ENCODE data around the gene CXCL13. TPM values are rescaled to one million over a fixed set of nuclear protein-coding genes. Genes with fewer than 3 reads are reported as not detected.
"Not testable (repeated sequence)": the region's sequence is repeated elsewhere in the genome, so short reads cannot be mapped to it uniquely, and the experiment has no call there.

Gene CXCL13
- total and polyA plus RNA-seq, 2 experiments from 2014 or later: not detected

GRCh38 chr4:77566148-77566547 is 39.5 kb upstream of the CXCL13 start:
- no peaks in the 10 kb centered on the region for H3K4me1 ChIP-seq (ENCODE audit: insufficient read depth)
- no peak for TF ChIP-seq EZH2phosphoT487 (IDR thresholded peaks at IDR 0.05; ENCODE audit: insufficient read depth, low read depth)
- no peak for TF ChIP-seq EZH2 (IDR thresholded peaks at IDR 0.05; ENCODE audit: insufficient read depth, poor library complexity, severe bottlenecking)
- no peak overlapping the region for H3K4me3 ChIP-seq
- no peaks in the 10 kb centered on the region for H3K9me3 ChIP-seq (ENCODE audit: low read depth)
- no peak overlapping the region for H3K9ac ChIP-seq
- no peaks in the 10 kb centered on the region for H3K9me2 ChIP-seq (ENCODE audit: insufficient read depth)
- no peak overlapping the region for H3K27ac ChIP-seq
- H3K27me3 ChIP-seq (replicated peaks; ENCODE audit: insufficient read depth): peaks cover 61% of the 10 kb centered on the region
- H4K20me1 ChIP-seq (ENCODE audit: insufficient read depth): no peaks in the 10 kb centered on the region
- H3K4me2 ChIP-seq (ENCODE audit: unreplicated experiment): no peak overlapping the region
- DNase-seq: no peak
- H3K79me2 ChIP-seq (ENCODE audit: insufficient read depth): no peaks in the 10 kb centered on the region
- no peaks in the 10 kb centered on the region for H3K36me3 ChIP-seq (ENCODE audit: low read depth)
- WGBS, 2 experiments (ENCODE audit: low coverage in 1 of 2, low lambda C conversion rate in 2 of 2, missing lambda C conversion rate in 2 of 2): 30 to 42% methylated on average over 3 of the region's 3 CpGs
- in situ Hi-C loops (cut with MboI): no loop called here
- no peak overlapping the region for H2AFZ ChIP-seq
- no peaks in the 10 kb centered on the region for H3F3A ChIP-seq (ENCODE audit: insufficient read depth)

DNA sequence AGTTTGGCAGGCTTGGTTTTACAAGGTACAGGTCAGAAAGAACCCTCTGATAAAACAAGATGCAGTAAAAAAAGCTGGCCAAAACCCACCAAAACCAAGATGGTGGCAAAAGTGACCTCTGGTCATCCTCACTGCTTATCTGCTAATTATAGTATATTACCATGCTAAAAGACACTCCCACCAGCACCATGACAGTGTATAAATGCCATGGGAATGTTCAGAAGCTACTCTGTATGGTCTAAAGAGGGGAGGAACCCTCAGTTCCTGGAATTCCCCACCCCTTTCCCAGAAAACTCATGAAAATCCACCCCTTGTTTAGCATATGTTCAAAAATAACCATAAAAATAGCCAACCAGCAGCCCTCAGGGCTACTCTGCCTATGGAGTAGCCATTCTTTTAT is 38.1 kb upstream of the CXCL13 start:
- Histone ChIP-seq H3K9ac (no peak overlapping the region), H4K20me1 (ENCODE audit: insufficient read depth) (no peaks in the 10 kb centered on the region), H3K27ac (no peak overlapping the region), H3K9me2 (ENCODE audit: insufficient read depth) (no peaks in the 10 kb centered on the region), H3F3A (ENCODE audit: insufficient read depth) (no peaks in the 10 kb centered on the region), H3K4me1 (ENCODE audit: insufficient read depth) (no peaks in the 10 kb centered on the region), H3K27me3 (replicated peaks; ENCODE audit: insufficient read depth) (peaks cover 61% of the 10 kb centered on the region), H3K4me3 (no peak overlapping the region), H2AFZ (no peak overlapping the region), H3K36me3 (ENCODE audit: low read depth) (no peaks in the 10 kb centered on the region), H3K79me2 (ENCODE audit: insufficient read depth) (no peaks in the 10 kb centered on the region), H3K4me2 (ENCODE audit: unreplicated experiment) (no peak overlapping the region), H3K9me3 (ENCODE audit: low read depth) (no peaks in the 10 kb centered on the region)
- DNase-seq: no peak
- TF ChIP-seq EZH2phosphoT487 (IDR thresholded peaks at IDR 0.05; ENCODE audit: insufficient read depth, low read depth) (no peak), EZH2 (IDR thresholded peaks at IDR 0.05; ENCODE audit: insufficient read depth, poor library complexity, severe bottlenecking) (no peak)
- in situ Hi-C loops (cut with MboI): no loop called here

DNA sequence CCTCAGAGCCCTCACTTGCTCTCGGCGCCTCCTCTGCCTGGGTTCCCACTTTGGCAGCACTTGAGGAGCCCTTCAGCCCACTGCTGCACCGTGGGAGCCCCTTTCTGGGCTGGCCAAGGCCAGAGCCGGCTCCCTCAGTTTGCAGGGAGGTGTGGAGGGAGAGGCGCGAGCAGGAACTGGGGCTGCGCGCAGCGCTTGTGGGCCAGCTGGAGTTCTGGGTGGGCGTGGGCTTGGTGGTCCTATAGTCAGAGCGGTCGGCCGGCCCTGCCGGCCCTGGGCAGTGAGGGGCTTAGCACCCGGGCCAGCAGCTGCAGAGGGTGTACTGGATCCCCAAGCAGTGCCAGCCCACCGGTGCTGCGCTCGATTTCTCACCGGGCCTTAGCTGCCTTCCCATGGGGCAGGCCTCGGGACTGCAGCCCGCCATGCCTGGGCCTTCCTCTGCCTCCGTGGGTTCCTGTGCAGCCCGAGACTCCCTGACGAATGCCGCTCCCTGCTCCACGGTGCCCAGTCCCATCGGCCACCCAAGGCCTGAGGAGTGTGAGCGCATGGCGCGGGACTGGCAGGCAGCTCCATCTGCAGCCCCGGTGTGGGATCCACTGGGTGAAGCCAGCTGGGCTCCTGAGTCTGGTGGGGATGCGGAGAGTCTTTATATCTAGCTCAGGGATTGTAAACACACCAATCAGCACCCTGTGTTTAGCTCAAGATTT is 35.0 kb upstream of the CXCL13 start:
- in situ Hi-C loops (cut with MboI): not testable (repeated sequence)

GRCh38 chr4:77576351-77576750 is 29.3 kb upstream of the CXCL13 start:
- H3K4me1 ChIP-seq (ENCODE audit: insufficient read depth): peaks cover 16% of the 10 kb centered on the region
- no peak overlapping the region for H3K27ac ChIP-seq
- no peak overlapping the region for H3K9ac ChIP-seq
- H3K79me2 ChIP-seq (ENCODE audit: insufficient read depth): no peaks in the 10 kb centered on the region
- H2AFZ ChIP-seq: no peak overlapping the region
- H3K4me3 ChIP-seq: no peak overlapping the region
- H3K9me2 ChIP-seq (ENCODE audit: insufficient read depth): no peaks in the 10 kb centered on the region
- no peaks in the 10 kb centered on the region for H3K9me3 ChIP-seq (ENCODE audit: low read depth)
- H3K36me3 ChIP-seq (ENCODE audit: low read depth): no peaks in the 10 kb centered on the region
- in situ Hi-C loops (cut with MboI): no loop called here
- no peak for DNase-seq
- no peak overlapping the region for H3K4me2 ChIP-seq (ENCODE audit: unreplicated experiment)
- no peak for TF ChIP-seq EZH2phosphoT487 (IDR thresholded peaks at IDR 0.05; ENCODE audit: insufficient read depth, low read depth)
- no peak for TF ChIP-seq EZH2 (IDR thresholded peaks at IDR 0.05; ENCODE audit: insufficient read depth, poor library complexity, severe bottlenecking)
- no peaks in the 10 kb centered on the region for H4K20me1 ChIP-seq (ENCODE audit: insufficient read depth)
- peaks cover 21% of the 10 kb centered on the region for H3F3A ChIP-seq (ENCODE audit: insufficient read depth)
- no peaks in the 10 kb centered on the region; the same call in 1 of the 2 replicates for H3K27me3 ChIP-seq (replicated peaks; ENCODE audit: insufficient read depth)

More for the DNA sequence above, 35.0 kb upstream of the CXCL13 start:
- H3K4me2 ChIP-seq (ENCODE audit: unreplicated experiment); H3K9me3 ChIP-seq (ENCODE audit: low read depth); H3F3A ChIP-seq (ENCODE audit: insufficient read depth); H3K4me3 ChIP-seq; H2AFZ ChIP-seq; H3K36me3 ChIP-seq (ENCODE audit: low read depth); H3K9me2 ChIP-seq (ENCODE audit: insufficient read depth); H3K27ac ChIP-seq; DNase-seq; H3K9ac ChIP-seq; H4K20me1 ChIP-seq (ENCODE audit: insufficient read depth); H3K79me2 ChIP-seq (ENCODE audit: insufficient read depth); H3K4me1 ChIP-seq (ENCODE audit: insufficient read depth): not testable (repeated sequence)
- 72 to 76% methylated on average over 22 to 31 of the region's 32 CpGs for WGBS, 2 experiments (ENCODE audit: low coverage in 1 of 2, low lambda C conversion rate in 2 of 2, missing lambda C conversion rate in 2 of 2)
- H3K27me3 ChIP-seq (replicated peaks; ENCODE audit: insufficient read depth): peaks cover 37% of the 10 kb centered on the region

DNA sequence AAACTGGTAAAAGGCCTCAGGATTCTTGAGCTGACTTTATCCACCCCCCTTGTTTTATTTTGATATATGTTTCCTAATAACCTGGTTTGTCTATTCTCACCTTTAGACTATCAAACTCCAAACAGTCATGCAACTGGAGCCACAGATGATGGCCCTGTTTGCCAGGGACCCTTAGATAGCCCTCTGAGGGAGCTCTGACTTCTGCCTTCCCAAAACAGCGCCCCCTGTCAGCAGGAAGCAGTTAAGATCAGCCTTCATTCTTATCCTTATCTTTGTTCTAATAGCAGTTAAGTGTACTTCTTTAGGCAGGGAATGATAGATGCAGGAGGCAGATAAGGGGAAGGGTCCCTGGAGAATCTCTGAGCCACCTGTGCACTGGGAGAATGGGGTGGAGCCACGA is 27.5 kb upstream of the CXCL13 start:
- no peaks in the 10 kb centered on the region for H3K36me3 ChIP-seq (ENCODE audit: low read depth)
- H3K4me2 ChIP-seq (ENCODE audit: unreplicated experiment): no peak overlapping the region
- H3K9ac ChIP-seq: no peak overlapping the region
- no peak overlapping the region for H3K4me3 ChIP-seq
- peaks cover 32% of the 10 kb centered on the region for H3K4me1 ChIP-seq (ENCODE audit: insufficient read depth)
- H3K27ac ChIP-seq: no peak overlapping the region
- no peaks in the 10 kb centered on the region for H3K79me2 ChIP-seq (ENCODE audit: insufficient read depth)
- TF ChIP-seq EZH2 (IDR thresholded peaks at IDR 0.05; ENCODE audit: insufficient read depth, poor library complexity, severe bottlenecking) (no peak), EZH2phosphoT487 (IDR thresholded peaks at IDR 0.05; ENCODE audit: insufficient read depth, low read depth) (no peak)
- WGBS, 2 experiments (ENCODE audit: low coverage in 1 of 2, low lambda C conversion rate in 2 of 2, missing lambda C conversion rate in 2 of 2): 24 to 35% methylated on average over 2 of the region's 2 CpGs
- no peaks in the 10 kb centered on the region for H3K9me2 ChIP-seq (ENCODE audit: insufficient read depth)
- H3K9me3 ChIP-seq (ENCODE audit: low read depth): no peaks in the 10 kb centered on the region
- peaks cover 29% of the 10 kb centered on the region for H3F3A ChIP-seq (ENCODE audit: insufficient read depth)
- DNase-seq: no peak
- no peaks in the 10 kb centered on the region for H4K20me1 ChIP-seq (ENCODE audit: insufficient read depth)
- in situ Hi-C loops (cut with MboI): no loop called here
- H2AFZ ChIP-seq: no peak overlapping the region
- H3K27me3 ChIP-seq (replicated peaks; ENCODE audit: insufficient read depth): no peaks in the 10 kb centered on the region
